C4-2B (cell line): ENCODE results near the gene ALAS1.

Experiments
- ZFX ChIP-seq: fragments of 450-650 bp; IDR thresholded peaks from 2 replicates; pipeline ENCODE4 v1.6.1; 2017
- TF ChIP-seq, protein P1 (sequence below): fragments of 450-650 bp; conservative IDR thresholded peaks from 2 replicates; pipeline ENCODE4 v1.5.1; 2017; ENCODE audit warnings: mild to moderate bottlenecking

DNA sequence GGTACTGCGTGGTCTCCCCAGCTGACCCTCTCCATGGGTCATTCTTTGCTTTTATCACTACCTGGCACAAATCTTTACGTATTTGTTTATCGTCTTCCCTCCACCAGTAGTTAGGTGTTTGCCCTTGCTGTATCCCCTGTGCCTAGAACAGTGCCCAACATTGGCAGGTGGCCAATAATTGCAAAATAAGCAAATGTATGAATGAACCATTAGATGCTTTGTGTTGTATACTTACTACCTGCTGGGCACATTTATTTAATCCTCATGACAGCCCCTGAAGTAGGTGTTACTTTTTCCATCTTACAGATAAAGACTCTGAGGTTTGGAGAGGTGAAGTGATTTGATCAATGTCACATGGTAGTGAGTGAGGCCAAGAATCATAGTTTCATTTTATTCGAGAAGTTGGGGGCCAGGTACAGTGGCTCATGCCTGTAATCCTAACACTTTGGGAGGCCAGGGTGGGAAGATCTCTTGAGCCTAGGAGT, 43.0 kb downstream of the ALAS1 start:
- TF ChIP-seq, protein P1, sequence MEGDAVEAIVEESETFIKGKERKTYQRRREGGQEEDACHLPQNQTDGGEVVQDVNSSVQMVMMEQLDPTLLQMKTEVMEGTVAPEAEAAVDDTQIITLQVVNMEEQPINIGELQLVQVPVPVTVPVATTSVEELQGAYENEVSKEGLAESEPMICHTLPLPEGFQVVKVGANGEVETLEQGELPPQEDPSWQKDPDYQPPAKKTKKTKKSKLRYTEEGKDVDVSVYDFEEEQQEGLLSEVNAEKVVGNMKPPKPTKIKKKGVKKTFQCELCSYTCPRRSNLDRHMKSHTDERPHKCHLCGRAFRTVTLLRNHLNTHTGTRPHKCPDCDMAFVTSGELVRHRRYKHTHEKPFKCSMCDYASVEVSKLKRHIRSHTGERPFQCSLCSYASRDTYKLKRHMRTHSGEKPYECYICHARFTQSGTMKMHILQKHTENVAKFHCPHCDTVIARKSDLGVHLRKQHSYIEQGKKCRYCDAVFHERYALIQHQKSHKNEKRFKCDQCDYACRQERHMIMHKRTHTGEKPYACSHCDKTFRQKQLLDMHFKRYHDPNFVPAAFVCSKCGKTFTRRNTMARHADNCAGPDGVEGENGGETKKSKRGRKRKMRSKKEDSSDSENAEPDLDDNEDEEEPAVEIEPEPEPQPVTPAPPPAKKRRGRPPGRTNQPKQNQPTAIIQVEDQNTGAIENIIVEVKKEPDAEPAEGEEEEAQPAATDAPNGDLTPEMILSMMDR, result no peak
- no peak for TF ChIP-seq ZFX
